ENCODE data around the gene PCNX2. TPM values are rescaled to one million over a fixed set of nuclear protein-coding genes. Genes with fewer than 3 reads are reported as not detected.

The PCNX2 gene
- total RNA-seq, 2 experiments from 2014 or later, result 17.8 to 18.5 TPM

- H3K4me1 Mint-ChIP-seq (ENCODE audit: low read depth), result no peaks in the 10 kb centered on the region
- H3K36me3 Mint-ChIP-seq, result peaks cover 26% of the 10 kb centered on the region
- peaks cover 6% of the 10 kb centered on the region for H3K9me3 Mint-ChIP-seq
- ChIA-PET POLR2A (no interaction called here), CTCF (no interaction called here)
- H3K27ac Mint-ChIP-seq, result no peak overlapping the region
- H3K27me3 Mint-ChIP-seq, result no peaks in the 10 kb centered on the region
- intact Hi-C loops (cut with micrococcal nuclease), result no loop called here
- DNase-seq, result no peak
- H3K4me3 Mint-ChIP-seq, result no peak overlapping the region
Observed at GRCh38 chr1:233079574-233079973, 216.0 kb downstream of the PCNX2 start.

GRCh38 chr1:233078396-233078795, 217.1 kb downstream of the PCNX2 start:
- Mint-ChIP-seq H3K27me3 (no peaks in the 10 kb centered on the region), H3K4me1 (ENCODE audit: low read depth) (no peaks in the 10 kb centered on the region), H3K36me3 (peaks cover 25% of the 10 kb centered on the region), H3K9me3 (peaks cover 6% of the 10 kb centered on the region), H3K4me3 (no peak overlapping the region), H3K27ac (no peak overlapping the region)
- ChIA-PET POLR2A (no interaction called here), CTCF (no interaction called here)
- no peak for DNase-seq
- intact Hi-C loops (cut with micrococcal nuclease), result no loop called here

- H3K36me3 Mint-ChIP-seq, result peaks cover 25% of the 10 kb centered on the region
- peaks cover 9% of the 10 kb centered on the region for H3K9me3 Mint-ChIP-seq
- no peak overlapping the region for H3K4me3 Mint-ChIP-seq
- no peaks in the 10 kb centered on the region for H3K27me3 Mint-ChIP-seq
- H3K27ac Mint-ChIP-seq, result no peak overlapping the region
- no peaks in the 10 kb centered on the region for H3K4me1 Mint-ChIP-seq (ENCODE audit: low read depth)
- POLR2A ChIA-PET, result no interaction called here
- CTCF ChIA-PET, result no interaction called here
- intact Hi-C loops (cut with micrococcal nuclease), result no loop called here
- no peak for DNase-seq
Observed at GRCh38 chr1:233075915-233076295, 219.6 kb downstream of the PCNX2 start.

- Mint-ChIP-seq H3K27me3 (no peaks in the 10 kb centered on the region), H3K4me3 (no peak overlapping the region), H3K9me3 (peaks cover 5% of the 10 kb centered on the region), H3K4me1 (ENCODE audit: low read depth) (no peaks in the 10 kb centered on the region), H3K27ac (no peak overlapping the region), H3K36me3 (peaks cover 28% of the 10 kb centered on the region)
- intact Hi-C loops (cut with micrococcal nuclease), result no loop called here
- CTCF ChIA-PET, result no interaction called here
- DNase-seq, result no peak
- POLR2A ChIA-PET, result no interaction called here
Observed at GRCh38 chr1:233066087-233066486, 229.4 kb downstream of the PCNX2 start.

GRCh38 chr1:233065685-233066084, 229.8 kb downstream of the PCNX2 start:
- Mint-ChIP-seq H3K27ac (no peak overlapping the region), H3K9me3 (peaks cover 5% of the 10 kb centered on the region), H3K4me1 (ENCODE audit: low read depth) (no peaks in the 10 kb centered on the region), H3K27me3 (no peaks in the 10 kb centered on the region), H3K36me3 (peaks cover 28% of the 10 kb centered on the region), H3K4me3 (no peak overlapping the region)
- CTCF ChIA-PET, result no interaction called here
- DNase-seq, result no peak
- intact Hi-C loops (cut with micrococcal nuclease), result no loop called here
- POLR2A ChIA-PET, result no interaction called here

GRCh38 chr1:233064988-233065387, 230.5 kb downstream of the PCNX2 start:
- H3K36me3 Mint-ChIP-seq, result peaks cover 28% of the 10 kb centered on the region
- intact Hi-C loops (cut with micrococcal nuclease), result no loop called here
- ChIA-PET CTCF (no interaction called here), POLR2A (no interaction called here)
- H3K27ac Mint-ChIP-seq, result no peak overlapping the region
- H3K9me3 Mint-ChIP-seq, result peaks cover 5% of the 10 kb centered on the region
- DNase-seq, result no peak
- H3K4me1 Mint-ChIP-seq (ENCODE audit: low read depth), result no peaks in the 10 kb centered on the region
- H3K4me3 Mint-ChIP-seq, result no peak overlapping the region
- H3K27me3 Mint-ChIP-seq, result no peaks in the 10 kb centered on the region

GRCh38 chr1:233063462-233063861, 232.1 kb downstream of the PCNX2 start:
- no peak for DNase-seq
- H3K27ac Mint-ChIP-seq, result no peak overlapping the region
- no peaks in the 10 kb centered on the region for H3K27me3 Mint-ChIP-seq
- peaks cover 5% of the 10 kb centered on the region for H3K9me3 Mint-ChIP-seq
- intact Hi-C loops (cut with micrococcal nuclease), result no loop called here
- POLR2A ChIA-PET, result no interaction called here
- H3K4me1 Mint-ChIP-seq (ENCODE audit: low read depth), result no peaks in the 10 kb centered on the region
- CTCF ChIA-PET, result no interaction called here
- no peak overlapping the region for H3K4me3 Mint-ChIP-seq
- peaks cover 32% of the 10 kb centered on the region for H3K36me3 Mint-ChIP-seq

GRCh38 chr1:233061265-233061664, 234.3 kb downstream of the PCNX2 start:
- Mint-ChIP-seq H3K9me3 (peaks cover 5% of the 10 kb centered on the region), H3K27me3 (no peaks in the 10 kb centered on the region), H3K4me1 (ENCODE audit: low read depth) (no peaks in the 10 kb centered on the region), H3K36me3 (peaks cover 31% of the 10 kb centered on the region), H3K4me3 (no peak overlapping the region), H3K27ac (no peak overlapping the region)
- ChIA-PET POLR2A (no interaction called here), CTCF (no interaction called here)
- DNase-seq, result no peak
- intact Hi-C loops (cut with micrococcal nuclease), result no loop called here

- Mint-ChIP-seq H3K36me3 (peaks cover 27% of the 10 kb centered on the region), H3K27me3 (no peaks in the 10 kb centered on the region), H3K9me3 (no peaks in the 10 kb centered on the region), H3K4me3 (no peak overlapping the region), H3K27ac (no peak overlapping the region), H3K4me1 (ENCODE audit: low read depth) (peaks cover 2% of the 10 kb centered on the region)
- CTCF ChIA-PET, result no interaction called here
- intact Hi-C loops (cut with micrococcal nuclease), result no loop called here
- POLR2A ChIA-PET, result no interaction called here
- no peak for DNase-seq
Observed at GRCh38 chr1:233060461-233060994, 235.0 kb downstream of the PCNX2 start.

GRCh38 chr1:233057836-233058235, 237.7 kb downstream of the PCNX2 start:
- Mint-ChIP-seq H3K4me1 (ENCODE audit: low read depth) (peaks cover 2% of the 10 kb centered on the region), H3K36me3 (peaks cover 25% of the 10 kb centered on the region), H3K27me3 (no peaks in the 10 kb centered on the region), H3K4me3 (no peak overlapping the region), H3K27ac (no peak overlapping the region), H3K9me3 (no peaks in the 10 kb centered on the region)
- DNase-seq, result no peak
- CTCF ChIA-PET, result no interaction called here
- POLR2A ChIA-PET, result no interaction called here
- intact Hi-C loops (cut with micrococcal nuclease), result no loop called here

- ChIA-PET POLR2A (interaction anchor here (0.6 kb wide), 1 partner anchor 601 kb away, joined by 3 read pairs; no protein-coding TSS in a partner anchor), CTCF (no interaction called here)
- H3K4me1 Mint-ChIP-seq (ENCODE audit: low read depth), result peaks cover 2% of the 10 kb centered on the region
- no peak overlapping the region for H3K4me3 Mint-ChIP-seq
- no peak overlapping the region for H3K27ac Mint-ChIP-seq
- peaks cover 40% of the 10 kb centered on the region for H3K36me3 Mint-ChIP-seq
- H3K27me3 Mint-ChIP-seq, result no peaks in the 10 kb centered on the region
- intact Hi-C loops (cut with micrococcal nuclease), result no loop called here
- no peak for DNase-seq
- peaks cover 3% of the 10 kb centered on the region for H3K9me3 Mint-ChIP-seq
Observed at GRCh38 chr1:233055879-233056641, 239.5 kb downstream of the PCNX2 start.

GRCh38 chr1:233045588-233045987, 249.9 kb downstream of the PCNX2 start:
- no peak overlapping the region for H3K27ac Mint-ChIP-seq
- CTCF ChIA-PET, result no interaction called here

GRCh38 chr1:233042834-233043233, 252.7 kb downstream of the PCNX2 start:
- DNase-seq, result no peak
- POLR2A ChIA-PET, result no interaction called here
- Mint-ChIP-seq H3K4me1 (ENCODE audit: low read depth) (no peaks in the 10 kb centered on the region), H3K4me3 (no peak overlapping the region), H3K27me3 (no peaks in the 10 kb centered on the region), H3K27ac (no peak overlapping the region), H3K9me3 (no peaks in the 10 kb centered on the region), H3K36me3 (peaks cover 37% of the 10 kb centered on the region)
- CTCF ChIA-PET, result no interaction called here
- intact Hi-C loops (cut with micrococcal nuclease), result no loop called here

More at GRCh38 chr1:233045588-233045987, 249.9 kb downstream of the PCNX2 start:
- Mint-ChIP-seq H3K4me3 (no peak overlapping the region), H3K36me3 (peaks cover 55% of the 10 kb centered on the region), H3K4me1 (ENCODE audit: low read depth) (no peaks in the 10 kb centered on the region), H3K9me3 (peaks cover 17% of the 10 kb centered on the region), H3K27me3 (no peaks in the 10 kb centered on the region)
- intact Hi-C loops (cut with micrococcal nuclease), result no loop called here
- DNase-seq, result no peak
- POLR2A ChIA-PET, result no interaction called here

Data from activated CD4-positive, alpha-beta memory T cell treated with anti-CD3 and anti-CD28 coated beads for 36 hours (primary cell).